ENCODE results near the gene KCNAB3. TPM values are rescaled to one million over a fixed set of nuclear protein-coding genes. Genes with fewer than 3 reads are reported as not detected.

The KCNAB3 gene
- total RNA-seq, 1 donor from 2014 or later: 0.29 TPM

- no peak for TF ChIP-seq CTCF (IDR thresholded peaks at IDR 0.05; ENCODE audit: insufficient read depth, low read length, poor library complexity, severe bottlenecking)
- no peak for DNase-seq (ENCODE audit: low read depth)
- Histone ChIP-seq H3K4me3 (ENCODE audit: low read depth, low read length) (no peak overlapping the region), H3K36me3 (ENCODE audit: control insufficient read depth, insufficient read depth, low read length) (peaks cover 1% of the 10 kb centered on the region), H3K27me3 (ENCODE audit: control insufficient read depth, insufficient read depth, low read length) (no peaks in the 10 kb centered on the region)
These were observed 51.4 kb downstream of the KCNAB3 start for GRCh38 chr17:7878234-7878633.

GRCh38 chr17:7875804-7876370 is 53.8 kb downstream of the KCNAB3 start:
- Histone ChIP-seq H3K36me3 (ENCODE audit: control insufficient read depth, insufficient read depth, low read length) (peaks cover 1% of the 10 kb centered on the region), H3K4me3 (ENCODE audit: low read depth, low read length) (no peak overlapping the region), H3K27me3 (ENCODE audit: control insufficient read depth, insufficient read depth, low read length) (no peaks in the 10 kb centered on the region)
- DNase-seq (ENCODE audit: low read depth): no peak
- no peak for TF ChIP-seq CTCF (IDR thresholded peaks at IDR 0.05; ENCODE audit: insufficient read depth, low read length, poor library complexity, severe bottlenecking)

- DNase-seq (ENCODE audit: low read depth): no peak
- peaks cover 1% of the 10 kb centered on the region for H3K36me3 ChIP-seq (ENCODE audit: control insufficient read depth, insufficient read depth, low read length)
- TF ChIP-seq CTCF (IDR thresholded peaks at IDR 0.05; ENCODE audit: insufficient read depth, low read length, poor library complexity, severe bottlenecking): no peak
- no peaks in the 10 kb centered on the region for H3K27me3 ChIP-seq (ENCODE audit: control insufficient read depth, insufficient read depth, low read length)
- H3K4me3 ChIP-seq (ENCODE audit: low read depth, low read length): no peak overlapping the region
These were observed 56.6 kb downstream of the KCNAB3 start for GRCh38 chr17:7873051-7873450.

Other genes with a start within 250 kb of the KCNAB3 start
- 154 and 168 TPM in 2 replicates for gene TP53, start 242.4 kb downstream of the KCNAB3 start, total RNA-seq
- 13.3 and 14.9 TPM in 2 replicates for gene WRAP53, start 241.4 kb downstream of the KCNAB3 start, total RNA-seq
- gene EFNB3, start 224.7 kb downstream of the KCNAB3 start, total RNA-seq: 4.7 and 5.5 TPM in 2 replicates
- gene DNAH2, start 212.1 kb downstream of the KCNAB3 start, total RNA-seq: 0.04 TPM in 1 of 2 replicates, not detected in the other
- 15.6 and 20.4 TPM in 2 replicates for gene KDM6B, start 95.6 kb downstream of the KCNAB3 start, total RNA-seq
- 3.5 and 4.3 TPM in 2 replicates for gene TMEM88, start 74.8 kb downstream of the KCNAB3 start, total RNA-seq
- 50.5 and 51.0 TPM in 2 replicates for gene NAA38, start 72.3 kb downstream of the KCNAB3 start, total RNA-seq
- 5.3 and 7.4 TPM in 2 replicates for gene CYB5D1, start 71.9 kb downstream of the KCNAB3 start, total RNA-seq
- gene CHD3, start 41.1 kb downstream of the KCNAB3 start, total RNA-seq: 36.2 and 42.4 TPM in 2 replicates
- 1.5 and 3.9 TPM in 2 replicates for gene RNF227, start 13.6 kb downstream of the KCNAB3 start, total RNA-seq
- 45.5 and 51.6 TPM in 2 replicates for gene TRAPPC1, start 2.1 kb upstream of the KCNAB3 start, total RNA-seq
- gene CNTROB, start 2.4 kb upstream of the KCNAB3 start, total RNA-seq: 19.2 and 20.1 TPM in 2 replicates
- gene GUCY2D, start 72.8 kb upstream of the KCNAB3 start, total RNA-seq: 0.07 TPM in 1 of 2 replicates, not detected in the other
- 0.29 TPM in 1 of 2 replicates, not detected in the other for gene ALOX15B, start 109.2 kb upstream of the KCNAB3 start, total RNA-seq
- gene ALOX12B, start 157.9 kb upstream of the KCNAB3 start, total RNA-seq: 0.08 and 1.2 TPM in 2 replicates
- gene ALOXE3, start 188.7 kb upstream of the KCNAB3 start, total RNA-seq: 0.75 and 2.5 TPM in 2 replicates
- gene HES7, start 194.2 kb upstream of the KCNAB3 start, total RNA-seq: 1.8 TPM in 1 of 2 replicates, not detected in the other
- 11.0 and 19.4 TPM in 2 replicates for gene PER1, start 222.5 kb upstream of the KCNAB3 start, total RNA-seq
- gene VAMP2, start 233.1 kb upstream of the KCNAB3 start, total RNA-seq: 7.0 and 8.0 TPM in 2 replicates
- gene TMEM107, start 246.5 kb upstream of the KCNAB3 start, total RNA-seq: 10.0 and 14.7 TPM in 2 replicates

All from kidney epithelial cell (primary cell).